LNCAP (cell line): ENCODE results near the gene TOMM20.

Source experiments
- CTCF ChIP-seq: fragments of 450-650 bp; IDR thresholded peaks from 2 replicates; pipeline ENCODE4 v1.5.1; 2017; ENCODE audit warnings: mild to moderate bottlenecking

TOMM20 gene

GRCh38 chr1:235130766-235131270 is 2.2 kb upstream of the TOMM20 start:
- no peak for TF ChIP-seq CTCF

GRCh38 chr1:235129774-235130570 is 1.3 kb upstream of the TOMM20 start:
- TF ChIP-seq CTCF, result no peak

- TF ChIP-seq CTCF, result no peak
Observed at GRCh38 chr1:235127732-235128455, 743 bp downstream of the TOMM20 start.

- no peak for TF ChIP-seq CTCF
Observed at GRCh38 chr1:235127203-235127602, 1.4 kb downstream of the TOMM20 start.

GRCh38 chr1:235124665-235125064 is 4.0 kb downstream of the TOMM20 start:
- TF ChIP-seq CTCF, result no peak

GRCh38 chr1:235124111-235124510 is 4.5 kb downstream of the TOMM20 start:
- TF ChIP-seq CTCF, result no peak

GRCh38 chr1:235122348-235122747 is 6.3 kb downstream of the TOMM20 start:
- no peak for TF ChIP-seq CTCF
